ENCODE data around the gene SYNE1. TPM values are rescaled to one million over a fixed set of nuclear protein-coding genes. Genes with fewer than 3 reads are reported as not detected.

Gene SYNE1
- total and polyA plus RNA-seq, 10 of the 15 experiments (the other 5 are each of a cell fraction or from before 2014, with no cell fraction given): 2.3 to 28.7 (median 14.1) TPM

DNA sequence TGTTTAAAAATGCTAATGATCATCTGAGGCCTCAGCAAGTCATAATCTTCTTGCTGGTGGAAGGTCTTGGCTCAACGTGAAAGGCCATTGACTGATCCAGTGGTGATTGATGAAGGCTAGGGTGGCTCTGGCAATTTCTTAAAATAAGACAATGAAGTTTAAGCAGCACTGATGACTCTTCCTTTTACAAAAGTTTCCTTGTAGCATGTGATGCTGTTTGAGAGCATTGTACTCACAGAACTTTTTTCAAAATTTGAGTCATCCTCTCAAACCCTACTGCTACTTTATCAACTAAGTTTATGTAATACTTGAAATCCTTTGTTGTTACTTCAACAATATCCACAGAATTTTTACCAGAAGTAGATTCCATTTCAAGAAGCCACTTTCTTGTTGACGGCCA is 447.4 kb downstream of the SYNE1 start (continued):
- TF ChIP-seq, protein P1, sequence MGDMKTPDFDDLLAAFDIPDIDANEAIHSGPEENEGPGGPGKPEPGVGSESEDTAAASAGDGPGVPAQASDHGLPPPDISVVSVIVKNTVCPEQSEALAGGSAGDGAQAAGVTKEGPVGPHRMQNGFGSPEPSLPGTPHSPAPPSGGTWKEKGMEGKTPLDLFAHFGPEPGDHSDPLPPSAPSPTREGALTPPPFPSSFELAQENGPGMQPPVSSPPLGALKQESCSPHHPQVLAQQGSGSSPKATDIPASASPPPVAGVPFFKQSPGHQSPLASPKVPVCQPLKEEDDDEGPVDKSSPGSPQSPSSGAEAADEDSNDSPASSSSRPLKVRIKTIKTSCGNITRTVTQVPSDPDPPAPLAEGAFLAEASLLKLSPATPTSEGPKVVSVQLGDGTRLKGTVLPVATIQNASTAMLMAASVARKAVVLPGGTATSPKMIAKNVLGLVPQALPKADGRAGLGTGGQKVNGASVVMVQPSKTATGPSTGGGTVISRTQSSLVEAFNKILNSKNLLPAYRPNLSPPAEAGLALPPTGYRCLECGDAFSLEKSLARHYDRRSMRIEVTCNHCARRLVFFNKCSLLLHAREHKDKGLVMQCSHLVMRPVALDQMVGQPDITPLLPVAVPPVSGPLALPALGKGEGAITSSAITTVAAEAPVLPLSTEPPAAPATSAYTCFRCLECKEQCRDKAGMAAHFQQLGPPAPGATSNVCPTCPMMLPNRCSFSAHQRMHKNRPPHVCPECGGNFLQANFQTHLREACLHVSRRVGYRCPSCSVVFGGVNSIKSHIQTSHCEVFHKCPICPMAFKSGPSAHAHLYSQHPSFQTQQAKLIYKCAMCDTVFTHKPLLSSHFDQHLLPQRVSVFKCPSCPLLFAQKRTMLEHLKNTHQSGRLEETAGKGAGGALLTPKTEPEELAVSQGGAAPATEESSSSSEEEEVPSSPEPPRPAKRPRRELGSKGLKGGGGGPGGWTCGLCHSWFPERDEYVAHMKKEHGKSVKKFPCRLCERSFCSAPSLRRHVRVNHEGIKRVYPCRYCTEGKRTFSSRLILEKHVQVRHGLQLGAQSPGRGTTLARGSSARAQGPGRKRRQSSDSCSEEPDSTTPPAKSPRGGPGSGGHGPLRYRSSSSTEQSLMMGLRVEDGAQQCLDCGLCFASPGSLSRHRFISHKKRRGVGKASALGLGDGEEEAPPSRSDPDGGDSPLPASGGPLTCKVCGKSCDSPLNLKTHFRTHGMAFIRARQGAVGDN (IDR thresholded peaks at IDR 0.05): no peak
- TF ChIP-seq MYB (IDR thresholded peaks at IDR 0.05; ENCODE audit: borderline replicate concordance, low read depth, low read length): no peak
- TF ChIP-seq TCF12 (IDR thresholded peaks at IDR 0.05; ENCODE audit: low read depth, low read length): no peak
- no peak for TF ChIP-seq NFYB (IDR thresholded peaks at IDR 0.05; ENCODE audit: insufficient read depth, low read depth, low read length)
- TF ChIP-seq SREBF2 (IDR thresholded peaks at IDR 0.05; ENCODE audit: low read length): no peak
- no peak for TF ChIP-seq MXI1 (IDR thresholded peaks at IDR 0.05; ENCODE audit: low read depth, low read length)
- TF ChIP-seq, protein P2, sequence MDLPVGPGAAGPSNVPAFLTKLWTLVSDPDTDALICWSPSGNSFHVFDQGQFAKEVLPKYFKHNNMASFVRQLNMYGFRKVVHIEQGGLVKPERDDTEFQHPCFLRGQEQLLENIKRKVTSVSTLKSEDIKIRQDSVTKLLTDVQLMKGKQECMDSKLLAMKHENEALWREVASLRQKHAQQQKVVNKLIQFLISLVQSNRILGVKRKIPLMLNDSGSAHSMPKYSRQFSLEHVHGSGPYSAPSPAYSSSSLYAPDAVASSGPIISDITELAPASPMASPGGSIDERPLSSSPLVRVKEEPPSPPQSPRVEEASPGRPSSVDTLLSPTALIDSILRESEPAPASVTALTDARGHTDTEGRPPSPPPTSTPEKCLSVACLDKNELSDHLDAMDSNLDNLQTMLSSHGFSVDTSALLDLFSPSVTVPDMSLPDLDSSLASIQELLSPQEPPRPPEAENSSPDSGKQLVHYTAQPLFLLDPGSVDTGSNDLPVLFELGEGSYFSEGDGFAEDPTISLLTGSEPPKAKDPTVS (IDR thresholded peaks at IDR 0.05; ENCODE audit: low read depth, low read length): no peak
- TF ChIP-seq ZZZ3 (IDR thresholded peaks at IDR 0.05; ENCODE audit: control insufficient read depth, insufficient read length, low read depth): no peak
- no peak for TF ChIP-seq IRF4 (IDR thresholded peaks at IDR 0.05; ENCODE audit: low read depth, low read length)
- no peak for TF ChIP-seq SP1 (IDR thresholded peaks at IDR 0.05; ENCODE audit: low read depth, low read length)
- no peak for TF ChIP-seq TCF7 (IDR thresholded peaks at IDR 0.05; ENCODE audit: borderline replicate concordance)
- TF ChIP-seq, protein P3, sequence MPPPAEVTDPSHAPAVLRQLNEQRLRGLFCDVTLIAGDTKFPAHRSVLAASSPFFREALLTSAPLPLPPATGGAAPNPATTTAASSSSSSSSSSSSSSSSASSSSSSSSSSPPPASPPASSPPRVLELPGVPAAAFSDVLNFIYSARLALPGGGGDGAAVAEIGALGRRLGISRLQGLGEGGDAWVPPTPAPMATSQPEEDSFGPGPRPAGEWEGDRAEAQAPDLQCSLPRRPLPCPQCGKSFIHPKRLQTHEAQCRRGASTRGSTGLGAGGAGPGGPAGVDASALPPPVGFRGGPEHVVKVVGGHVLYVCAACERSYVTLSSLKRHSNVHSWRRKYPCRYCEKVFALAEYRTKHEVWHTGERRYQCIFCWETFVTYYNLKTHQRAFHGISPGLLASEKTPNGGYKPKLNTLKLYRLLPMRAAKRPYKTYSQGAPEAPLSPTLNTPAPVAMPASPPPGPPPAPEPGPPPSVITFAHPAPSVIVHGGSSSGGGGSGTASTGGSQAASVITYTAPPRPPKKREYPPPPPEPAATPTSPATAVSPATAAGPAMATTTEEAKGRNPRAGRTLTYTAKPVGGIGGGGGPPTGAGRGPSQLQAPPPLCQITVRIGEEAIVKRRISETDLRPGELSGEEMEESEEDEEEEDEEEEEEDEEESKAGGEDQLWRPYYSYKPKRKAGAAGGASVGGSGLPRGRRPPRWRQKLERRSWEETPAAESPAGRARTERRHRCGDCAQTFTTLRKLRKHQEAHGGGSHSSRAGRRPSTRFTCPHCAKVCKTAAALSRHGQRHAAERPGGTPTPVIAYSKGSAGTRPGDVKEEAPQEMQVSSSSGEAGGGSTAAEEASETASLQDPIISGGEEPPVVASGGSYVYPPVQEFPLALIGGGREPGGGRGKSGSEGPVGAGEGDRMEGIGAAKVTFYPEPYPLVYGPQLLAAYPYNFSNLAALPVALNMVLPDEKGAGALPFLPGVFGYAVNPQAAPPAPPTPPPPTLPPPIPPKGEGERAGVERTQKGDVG (CRISPR knock-in tag; IDR thresholded peaks at IDR 0.05): no peak
- TF ChIP-seq, protein P4, sequence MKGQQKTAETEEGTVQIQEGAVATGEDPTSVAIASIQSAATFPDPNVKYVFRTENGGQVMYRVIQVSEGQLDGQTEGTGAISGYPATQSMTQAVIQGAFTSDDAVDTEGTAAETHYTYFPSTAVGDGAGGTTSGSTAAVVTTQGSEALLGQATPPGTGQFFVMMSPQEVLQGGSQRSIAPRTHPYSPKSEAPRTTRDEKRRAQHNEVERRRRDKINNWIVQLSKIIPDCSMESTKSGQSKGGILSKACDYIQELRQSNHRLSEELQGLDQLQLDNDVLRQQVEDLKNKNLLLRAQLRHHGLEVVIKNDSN (IDR thresholded peaks at IDR 0.05; ENCODE audit: borderline replicate concordance, extremely low read length, insufficient read depth, low read depth, low read length): no peak
- TF ChIP-seq HDAC2 (IDR thresholded peaks at IDR 0.05): no peak
- TF ChIP-seq FOXM1 (IDR thresholded peaks at IDR 0.05; ENCODE audit: low read depth, low read length): no peak
- TF ChIP-seq, protein P5, sequence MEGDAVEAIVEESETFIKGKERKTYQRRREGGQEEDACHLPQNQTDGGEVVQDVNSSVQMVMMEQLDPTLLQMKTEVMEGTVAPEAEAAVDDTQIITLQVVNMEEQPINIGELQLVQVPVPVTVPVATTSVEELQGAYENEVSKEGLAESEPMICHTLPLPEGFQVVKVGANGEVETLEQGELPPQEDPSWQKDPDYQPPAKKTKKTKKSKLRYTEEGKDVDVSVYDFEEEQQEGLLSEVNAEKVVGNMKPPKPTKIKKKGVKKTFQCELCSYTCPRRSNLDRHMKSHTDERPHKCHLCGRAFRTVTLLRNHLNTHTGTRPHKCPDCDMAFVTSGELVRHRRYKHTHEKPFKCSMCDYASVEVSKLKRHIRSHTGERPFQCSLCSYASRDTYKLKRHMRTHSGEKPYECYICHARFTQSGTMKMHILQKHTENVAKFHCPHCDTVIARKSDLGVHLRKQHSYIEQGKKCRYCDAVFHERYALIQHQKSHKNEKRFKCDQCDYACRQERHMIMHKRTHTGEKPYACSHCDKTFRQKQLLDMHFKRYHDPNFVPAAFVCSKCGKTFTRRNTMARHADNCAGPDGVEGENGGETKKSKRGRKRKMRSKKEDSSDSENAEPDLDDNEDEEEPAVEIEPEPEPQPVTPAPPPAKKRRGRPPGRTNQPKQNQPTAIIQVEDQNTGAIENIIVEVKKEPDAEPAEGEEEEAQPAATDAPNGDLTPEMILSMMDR (IDR thresholded peaks at IDR 0.05 in 2 of 3, conservative IDR thresholded peaks at IDR 0.05 in 1 of 3; ENCODE audit: control insufficient read depth in 2 of 3, extremely low read depth in 1 of 3, insufficient read depth in 1 of 3, low read depth in 3 of 3, low read length in 3 of 3): no peak
